Body of pancreas (tissue), 4 donors: ENCODE results near the gene EVL. TPM values are rescaled to one million over a fixed set of nuclear protein-coding genes. Genes with fewer than 3 reads are reported as not detected.

ENCODE experiments used
- ATAC-seq: fragments of 150-250 bp; one replicate; pipeline ENCODE4 v1.9.1; 2016
- DNase-seq, 4 donors: peaks; one replicate each; pipeline ENCODE4 v3.0.0-alpha.2; 2019
- H3K27ac ChIP-seq, 4 donors: fragments of 200-600 bp; sonication (generic); 1 replicate in 3 of 4; 2 replicates in 1 of 4; pipeline versions ENCODE4 v1.5.1 to v1.6.1; 2016 to 2019; ENCODE audit warnings: mild to moderate bottlenecking in 1 of 4, mixed read lengths in 1 of 4, moderate library complexity in 1 of 4
- H3K27me3 ChIP-seq, 2 donors: fragments of 200-600 bp; sonication (generic); one replicate each; pipeline ENCODE4 v1.6.0; 2016; ENCODE audit warnings: mild to moderate bottlenecking in 1 of 2
- H3K36me3 ChIP-seq, 2 donors: fragments of 200-600 bp; sonication (generic); replicated peaks in 1 of 2; 2 replicates each; pipeline ENCODE4 v1.5.1; 2016; ENCODE audit warnings: low read depth in 2 of 2; ENCODE audit not compliant: insufficient read depth in 1 of 2
- H3K4me1 ChIP-seq: fragments of 200-600 bp; sonication (generic); one replicate; pipeline ENCODE4 v1.6.0; 2016
- H3K4me3 ChIP-seq, 2 donors: fragments of 200-600 bp; sonication (generic); 1 replicate in 1 of 2; 2 replicates in 1 of 2; pipeline ENCODE4 v1.5.1; 2016 to 2019
- H3K9me3 ChIP-seq, 3 donors: fragments of 200-600 bp; sonication (generic); 1 replicate in 2 of 3; 2 replicates in 1 of 3; pipeline ENCODE4 v1.5.1; 2016
- CTCF ChIP-seq, 7 experiments: fragments of 450-650 bp in 4 of 7; fragments of 200-600 bp in 3 of 7; sonication (generic) in 3 of 7; IDR thresholded peaks; one replicate each; pipeline ENCODE4 v1.5.1; 2016 to 2019; ENCODE audit warnings: antibody characterized with exemption in 7 of 7
- POLR2A ChIP-seq, 3 donors: fragments of 450-650 bp; IDR thresholded peaks; one replicate each; pipeline ENCODE4 v1.6.1; 2016; ENCODE audit warnings: antibody characterized with exemption in 3 of 3, mild to moderate bottlenecking in 2 of 3
- WGBS, 2 donors: methylation state at CpG; one replicate each; pipeline ENCODE4 v1.1.5; 2017; 5-methylcytosine and 5-hydroxymethylcytosine counted together
- intact Hi-C: fragments of 100-400 bp; cut with DNase I; formaldehyde crosslinking; loops from one replicate; pipeline ENCODE4 v1.15.1; 2023
- total RNA-seq, 2 donors: library from RNA; depleted of rRNA; stranded (reverse); fragments of >200 nt; gene quantifications; one replicate each; pipeline ENCODE4 v1.1.0, GENCODE V29; 2016

EVL gene
- total RNA-seq, 2 donors from 2014 or later = 22.3 to 57.7 TPM

GRCh38 chr14:100085462-100085861 lies 20.2 kb downstream of the EVL start:
- WGBS, 2 donors = 88 to 93% methylated on average over 6 of the region's 6 CpGs
- Histone ChIP-seq H3K36me3 (peaks cover 0 to 2% of the 10 kb centered on the region in 2 donors), H3K27me3 (no peaks in the 10 kb centered on the region), H3K9me3 (no peaks in the 10 kb centered on the region), H3K4me1 (no peaks in the 10 kb centered on the region), H3K27ac (no peak overlapping the region), H3K4me3 (no peak overlapping the region)
- TF ChIP-seq CTCF (IDR thresholded peaks at IDR 0.05) (no peak), POLR2A (IDR thresholded peaks at IDR 0.05) (no peak)
- intact Hi-C loops = no loop called here
- ATAC-seq = no peak
- no peak for DNase-seq

- intact Hi-C loops = no loop called here
- Histone ChIP-seq H3K4me1 (no peaks in the 10 kb centered on the region), H3K27me3 (no peaks in the 10 kb centered on the region), H3K4me3 (no peak overlapping the region), H3K27ac (no peak overlapping the region), H3K36me3 (peaks cover 0 to 2% of the 10 kb centered on the region in 2 donors), H3K9me3 (no peaks in the 10 kb centered on the region)
- no peak for ATAC-seq
- TF ChIP-seq POLR2A (IDR thresholded peaks at IDR 0.05) = no peak
- 70 to 78% methylated on average over 5 of the region's 5 CpGs for WGBS, 2 donors
- DNase-seq = no peak
Observed at GRCh38 chr14:100086361-100086760, 21.1 kb downstream of the EVL start.

GRCh38 chr14:100088226-100088625 lies 23.0 kb downstream of the EVL start:
- Histone ChIP-seq H3K27ac (no peak overlapping the region), H3K36me3 (peaks cover 0 to 2% of the 10 kb centered on the region in 2 donors), H3K27me3 (no peaks in the 10 kb centered on the region), H3K4me1 (no peaks in the 10 kb centered on the region), H3K9me3 (no peaks in the 10 kb centered on the region), H3K4me3 (no peak overlapping the region)
- DNase-seq (no peak), ATAC-seq (no peak)
- WGBS, 2 donors = 95 to 98% methylated on average over 3 of the region's 3 CpGs
- TF ChIP-seq CTCF (IDR thresholded peaks at IDR 0.05) = no peak
- TF ChIP-seq POLR2A (IDR thresholded peaks at IDR 0.05) = no peak
- intact Hi-C loops = no loop called here

- 84 to 91% methylated on average over 7 of the region's 7 CpGs for WGBS, 2 donors
- no peaks in the 10 kb centered on the region for H3K9me3 ChIP-seq
- intact Hi-C loops = no loop called here
- H3K4me1 ChIP-seq = no peaks in the 10 kb centered on the region
- no peak for TF ChIP-seq CTCF (IDR thresholded peaks at IDR 0.05)
- no peak for TF ChIP-seq POLR2A (IDR thresholded peaks at IDR 0.05)
- no peak overlapping the region for H3K27ac ChIP-seq
- ATAC-seq = no peak
- DNase-seq = no peak
- H3K27me3 ChIP-seq = no peaks in the 10 kb centered on the region
- no peak overlapping the region for H3K4me3 ChIP-seq
- peaks cover 0 to 3% of the 10 kb centered on the region in 2 donors for H3K36me3 ChIP-seq
Observed at GRCh38 chr14:100091386-100091785, 26.2 kb downstream of the EVL start.

GRCh38 chr14:100092832-100093231 lies 27.6 kb downstream of the EVL start:
- DNase-seq (no peak), ATAC-seq (no peak)
- no peaks in the 10 kb centered on the region for H3K27me3 ChIP-seq
- H3K4me1 ChIP-seq = no peaks in the 10 kb centered on the region
- WGBS, 2 donors = 43 to 50% methylated on average over 1 of the region's 1 CpG
- peaks cover 0 to 5% of the 10 kb centered on the region in 2 donors for H3K36me3 ChIP-seq
- intact Hi-C loops = no loop called here
- H3K4me3 ChIP-seq = no peak overlapping the region
- H3K9me3 ChIP-seq = no peaks in the 10 kb centered on the region
- no peak overlapping the region for H3K27ac ChIP-seq
- TF ChIP-seq POLR2A (IDR thresholded peaks at IDR 0.05) (no peak), CTCF (IDR thresholded peaks at IDR 0.05) (no peak)
